ENCODE data around the gene TEN1. TPM values are rescaled to one million over a fixed set of nuclear protein-coding genes. Genes with fewer than 3 reads are reported as not detected.
"Not testable (repeated sequence)": the region's sequence is repeated elsewhere in the genome, so short reads cannot be mapped to it uniquely, and the experiment has no call there.

TEN1 gene
- total RNA-seq, 4 donors from 2014 or later: 18.7 to 137 (median 20.7) TPM

DNA sequence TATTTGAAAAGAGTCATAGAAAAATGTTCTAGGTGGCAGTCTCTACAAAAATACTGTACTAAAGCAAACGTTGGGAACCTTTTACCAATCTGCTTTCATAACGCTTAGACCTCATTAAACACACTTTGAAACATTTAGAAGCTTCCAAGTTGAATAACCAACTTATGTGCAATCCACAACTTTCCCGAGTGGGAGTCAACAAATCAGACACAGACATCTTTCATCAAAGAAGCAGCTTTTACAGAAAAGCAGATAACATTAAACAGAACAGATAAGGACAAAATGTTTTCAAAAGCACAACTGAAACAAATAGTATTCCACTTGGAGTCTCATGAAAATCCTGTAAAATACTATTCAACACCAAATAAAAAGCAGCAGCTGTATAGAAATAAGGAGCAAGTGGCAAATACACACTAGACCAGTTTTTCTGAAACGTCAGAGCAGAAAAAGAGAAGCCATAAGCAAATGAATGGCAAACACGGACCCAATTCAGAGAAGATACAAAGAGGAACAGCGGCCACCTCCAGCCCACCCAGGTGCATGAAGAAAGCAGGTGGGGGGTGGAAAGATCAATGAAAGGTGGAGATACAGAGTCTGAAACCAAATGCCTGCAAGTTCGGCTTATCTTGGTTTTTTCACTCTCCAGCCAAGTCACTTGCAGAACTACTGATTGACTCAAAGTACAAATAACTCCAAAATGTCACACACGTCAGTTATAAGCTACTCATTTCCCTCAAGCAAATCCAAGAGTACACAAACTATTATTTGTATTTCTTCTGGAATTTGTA, 19.8 kb upstream of the TEN1 start:
- in situ Hi-C loops (cut with MboI; ENCODE audit: low pct_ligation_motif_present in 1 of 4, low pct_unique_long_range_greater_than_20kb in 1 of 4, low sequenced_read_pairs in 3 of 4): no loop called here
- Histone ChIP-seq H3K9me3 (no peaks in the 10 kb centered on the region), H3K4me3 (no peak overlapping the region), H3K27me3 (no peaks in the 10 kb centered on the region), H3K27ac (no peak overlapping the region), H3K36me3 (peaks cover 0 to 31% (median 14%) of the 10 kb centered on the region in 4 donors), H3K4me1 (no peaks in the 10 kb centered on the region)
- intact Hi-C loops (cut with DNase I; ENCODE audit: low total_unique reads): no loop called here
- WGBS, 2 donors (ENCODE audit: low coverage in 1 of 2): 49 to 63% methylated on average over 8 of the region's 8 CpGs
- no peak for DNase-seq
- no peak for TF ChIP-seq POLR2A (IDR thresholded peaks at IDR 0.05)
- no peak for TF ChIP-seq POLR2AphosphoS5 (IDR thresholded peaks at IDR 0.05)
- TF ChIP-seq, protein P1, sequence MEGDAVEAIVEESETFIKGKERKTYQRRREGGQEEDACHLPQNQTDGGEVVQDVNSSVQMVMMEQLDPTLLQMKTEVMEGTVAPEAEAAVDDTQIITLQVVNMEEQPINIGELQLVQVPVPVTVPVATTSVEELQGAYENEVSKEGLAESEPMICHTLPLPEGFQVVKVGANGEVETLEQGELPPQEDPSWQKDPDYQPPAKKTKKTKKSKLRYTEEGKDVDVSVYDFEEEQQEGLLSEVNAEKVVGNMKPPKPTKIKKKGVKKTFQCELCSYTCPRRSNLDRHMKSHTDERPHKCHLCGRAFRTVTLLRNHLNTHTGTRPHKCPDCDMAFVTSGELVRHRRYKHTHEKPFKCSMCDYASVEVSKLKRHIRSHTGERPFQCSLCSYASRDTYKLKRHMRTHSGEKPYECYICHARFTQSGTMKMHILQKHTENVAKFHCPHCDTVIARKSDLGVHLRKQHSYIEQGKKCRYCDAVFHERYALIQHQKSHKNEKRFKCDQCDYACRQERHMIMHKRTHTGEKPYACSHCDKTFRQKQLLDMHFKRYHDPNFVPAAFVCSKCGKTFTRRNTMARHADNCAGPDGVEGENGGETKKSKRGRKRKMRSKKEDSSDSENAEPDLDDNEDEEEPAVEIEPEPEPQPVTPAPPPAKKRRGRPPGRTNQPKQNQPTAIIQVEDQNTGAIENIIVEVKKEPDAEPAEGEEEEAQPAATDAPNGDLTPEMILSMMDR (IDR thresholded peaks at IDR 0.05): no peak
- TF ChIP-seq EP300 (IDR thresholded peaks at IDR 0.05; ENCODE audit: low read depth): no peak

DNA sequence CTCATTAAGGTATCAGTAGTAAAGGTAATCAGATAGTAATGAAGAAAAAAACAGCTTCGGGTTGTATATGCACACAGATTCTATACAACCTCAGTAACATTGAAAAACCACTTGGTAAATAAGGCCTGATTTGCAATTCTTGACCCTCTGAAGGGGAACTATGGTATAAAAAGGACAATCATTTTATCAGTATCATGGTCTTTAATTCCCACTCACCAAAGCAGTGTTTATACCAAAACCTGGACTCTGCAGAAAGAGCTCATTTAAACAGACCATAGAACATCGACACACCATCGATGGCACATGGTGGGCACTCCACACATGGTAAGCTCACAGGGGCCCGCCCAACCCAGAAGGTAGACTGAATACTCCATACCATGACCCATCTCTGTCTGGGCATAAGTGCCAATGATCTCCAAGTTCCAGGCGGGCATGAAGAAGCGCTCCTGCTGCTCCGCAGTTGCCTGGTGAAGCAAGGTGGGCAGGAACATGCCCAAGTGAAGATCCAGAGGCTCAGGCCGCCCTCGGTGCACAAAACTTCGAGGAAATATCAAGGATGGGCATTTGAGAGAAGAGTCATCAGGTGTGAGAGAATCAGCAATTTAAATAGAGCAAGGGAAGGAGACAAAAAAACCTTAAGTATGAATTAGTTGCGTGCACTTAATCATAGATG, 19.1 kb upstream of the TEN1 start:
- 88 to 95% methylated on average over 8 to 11 of the region's 11 CpGs for WGBS, 2 donors (ENCODE audit: low coverage in 1 of 2)
- Histone ChIP-seq H3K4me3 (no peak overlapping the region), H3K36me3 (peaks cover 0 to 32% (median 11%) of the 10 kb centered on the region in 4 donors), H3K4me1 (no peaks in the 10 kb centered on the region), H3K27me3 (no peaks in the 10 kb centered on the region), H3K9me3 (no peaks in the 10 kb centered on the region), H3K27ac (no peak overlapping the region)
- TF ChIP-seq POLR2AphosphoS5 (IDR thresholded peaks at IDR 0.05) (no peak), EP300 (IDR thresholded peaks at IDR 0.05; ENCODE audit: low read depth) (no peak), POLR2A (IDR thresholded peaks at IDR 0.05) (no peak)
- TF ChIP-seq, protein P1 (IDR thresholded peaks at IDR 0.05): no peak
- DNase-seq: no peak
- intact Hi-C loops (cut with DNase I; ENCODE audit: low total_unique reads): no loop called here
- in situ Hi-C loops (cut with MboI; ENCODE audit: low pct_ligation_motif_present in 1 of 4, low pct_unique_long_range_greater_than_20kb in 1 of 4, low sequenced_read_pairs in 3 of 4): no loop called here

DNA sequence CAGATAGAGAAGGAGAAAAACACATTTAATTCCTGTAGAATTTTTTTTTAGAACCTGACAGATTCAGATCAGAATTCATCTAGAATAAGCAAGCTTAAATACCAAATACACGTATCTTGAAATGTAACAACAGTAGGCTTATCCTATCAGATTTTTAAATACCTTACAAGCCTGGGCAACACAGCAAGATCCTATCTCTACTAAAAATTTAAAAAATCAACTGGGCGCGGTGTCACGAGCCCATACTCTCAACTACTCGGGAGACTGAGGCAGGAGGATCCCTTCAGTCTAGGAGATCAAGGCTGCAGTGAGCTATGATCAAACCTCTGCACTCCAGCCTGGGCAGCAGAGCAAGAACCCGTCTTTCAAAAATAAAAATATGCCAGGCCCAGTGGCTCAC, 13.6 kb upstream of the TEN1 start:
- 86 to 94% methylated on average over 2 to 6 of the region's 6 CpGs for WGBS, 2 donors (ENCODE audit: low coverage in 1 of 2)
- Histone ChIP-seq H3K4me3 (no peak overlapping the region), H3K27ac (no peak overlapping the region), H3K4me1 (peaks cover 0 to 3% (median 0%) of the 10 kb centered on the region in 4 donors), H3K9me3 (no peaks in the 10 kb centered on the region), H3K36me3 (peaks cover 0 to 11% (median 3%) of the 10 kb centered on the region in 4 donors), H3K27me3 (no peaks in the 10 kb centered on the region)
- no peak for DNase-seq
- intact Hi-C loops (cut with DNase I; ENCODE audit: low total_unique reads): no loop called here
- TF ChIP-seq POLR2AphosphoS5 (IDR thresholded peaks at IDR 0.05) (no peak), EP300 (IDR thresholded peaks at IDR 0.05; ENCODE audit: low read depth) (no peak), POLR2A (IDR thresholded peaks at IDR 0.05) (no peak)
- TF ChIP-seq, protein P1 (IDR thresholded peaks at IDR 0.05): no peak
- in situ Hi-C loops (cut with MboI; ENCODE audit: low pct_ligation_motif_present in 1 of 4, low pct_unique_long_range_greater_than_20kb in 1 of 4, low sequenced_read_pairs in 3 of 4): no loop called here

DNA sequence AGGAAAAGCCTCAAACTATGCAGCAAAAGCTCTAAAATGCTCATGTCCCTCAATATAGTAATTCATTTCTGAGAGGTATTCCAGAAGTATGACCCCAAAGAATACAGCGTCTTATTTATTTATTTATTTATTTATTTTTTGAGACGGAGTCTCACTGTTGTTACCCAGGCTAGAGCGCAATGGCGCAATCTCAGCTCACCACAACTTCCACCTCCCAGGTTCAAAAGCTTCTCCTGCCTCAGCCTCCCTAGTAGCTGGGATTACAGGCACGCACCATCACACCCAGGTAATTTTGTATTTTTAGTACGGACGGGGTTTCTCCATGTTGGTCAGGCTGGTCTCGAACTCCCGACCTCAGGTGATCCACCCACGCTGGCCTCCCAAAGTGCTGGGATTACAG, 10.0 kb upstream of the TEN1 start:
- intact Hi-C loops (cut with DNase I; ENCODE audit: low total_unique reads); in situ Hi-C loops (cut with MboI; ENCODE audit: low pct_ligation_motif_present in 1 of 4, low pct_unique_long_range_greater_than_20kb in 1 of 4, low sequenced_read_pairs in 3 of 4); H3K4me1 ChIP-seq; H3K4me3 ChIP-seq; H3K9me3 ChIP-seq; DNase-seq; H3K27ac ChIP-seq; H3K27me3 ChIP-seq: not testable (repeated sequence)
- 87 to 97% methylated on average over 10 of the region's 10 CpGs for WGBS, 2 donors (ENCODE audit: low coverage in 1 of 2)
- peaks cover 0 to 16% (median 3%) of the 10 kb centered on the region in 4 donors for H3K36me3 ChIP-seq
